Dendritic cell treated with granulocyte-macrophage colony-stimulating factor and Interleukin-4, amounts not matched to agents 40 ng/mL and 50 ng/mL, for 4 days (primary cell): ENCODE results near the gene CYP2J2.
"Not testable (repeated sequence)": the region's sequence is repeated elsewhere in the genome, so short reads cannot be mapped to it uniquely, and the experiment has no call there.

Experiments
- H3K27ac Mint-ChIP-seq: one replicate; pipeline ENCODE4 v1.8.0; 2022; ENCODE audit warnings: mild to moderate bottlenecking, mixed read lengths
- H3K27me3 Mint-ChIP-seq: one replicate; pipeline ENCODE4 v1.8.0; 2022; ENCODE audit warnings: mild to moderate bottlenecking, mixed read lengths
- H3K36me3 Mint-ChIP-seq: one replicate; pipeline ENCODE4 v1.8.0; 2022; ENCODE audit warnings: low read depth, mixed read lengths
- H3K4me1 Mint-ChIP-seq: one replicate; pipeline ENCODE4 v1.8.0; 2022; ENCODE audit warnings: low read depth, mixed read lengths
- H3K4me3 Mint-ChIP-seq: one replicate; pipeline ENCODE4 v1.8.0; 2022; ENCODE audit warnings: mild to moderate bottlenecking, moderate library complexity, mixed read lengths
- H3K9me3 Mint-ChIP-seq: one replicate; pipeline ENCODE4 v1.8.0; 2022; ENCODE audit warnings: mixed read lengths
- intact Hi-C: fragments of 100-400 bp; cut with micrococcal nuclease; formaldehyde crosslinking; loops from one replicate; pipeline ENCODE4 v1.15.0; 2022

The CYP2J2 gene

GRCh38 chr1:59939393-59939792, 12.8 kb upstream of the CYP2J2 start:
- Mint-ChIP-seq H3K4me1 (no peaks in the 10 kb centered on the region), H3K36me3 (no peaks in the 10 kb centered on the region), H3K9me3 (peaks cover 6% of the 10 kb centered on the region), H3K27ac (no peak overlapping the region), H3K4me3 (no peak overlapping the region), H3K27me3 (no peaks in the 10 kb centered on the region)
- intact Hi-C loops, result no loop called here

GRCh38 chr1:59937636-59938210, 11.2 kb upstream of the CYP2J2 start:
- no peak overlapping the region for H3K4me3 Mint-ChIP-seq
- H3K9me3 Mint-ChIP-seq, result peaks cover 6% of the 10 kb centered on the region
- intact Hi-C loops, result no loop called here
- H3K27me3 Mint-ChIP-seq, result no peaks in the 10 kb centered on the region
- H3K4me1 Mint-ChIP-seq, result no peaks in the 10 kb centered on the region
- H3K27ac Mint-ChIP-seq, result no peak overlapping the region
- no peaks in the 10 kb centered on the region for H3K36me3 Mint-ChIP-seq

DNA sequence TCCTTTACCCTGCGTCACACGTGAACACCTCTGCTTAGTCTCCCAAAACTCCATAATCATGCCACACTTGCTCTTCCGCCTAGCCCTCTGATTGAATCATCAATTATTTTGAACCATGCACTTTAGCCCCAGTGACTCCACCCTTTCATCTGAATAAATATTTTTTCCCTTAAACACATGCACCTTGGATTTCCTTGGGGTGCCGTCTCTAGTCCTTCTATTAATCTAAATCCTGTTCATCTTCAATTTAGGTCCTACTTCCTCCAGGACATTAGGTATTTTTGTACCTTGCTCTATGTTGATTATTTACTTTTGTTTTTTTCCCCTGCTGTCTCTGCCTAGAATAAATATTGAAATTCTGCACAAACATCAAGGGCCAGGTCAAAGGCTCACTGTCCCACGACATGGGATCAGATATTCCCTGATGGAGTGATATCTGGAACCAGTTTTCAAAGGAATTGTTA, 9.8 kb upstream of the CYP2J2 start:
- intact Hi-C loops, result no loop called here
- H3K27ac Mint-ChIP-seq, result no peak overlapping the region
- H3K4me1 Mint-ChIP-seq, result no peaks in the 10 kb centered on the region
- no peaks in the 10 kb centered on the region for H3K27me3 Mint-ChIP-seq
- no peaks in the 10 kb centered on the region for H3K36me3 Mint-ChIP-seq
- peaks cover 6% of the 10 kb centered on the region for H3K9me3 Mint-ChIP-seq
- no peak overlapping the region for H3K4me3 Mint-ChIP-seq

DNA sequence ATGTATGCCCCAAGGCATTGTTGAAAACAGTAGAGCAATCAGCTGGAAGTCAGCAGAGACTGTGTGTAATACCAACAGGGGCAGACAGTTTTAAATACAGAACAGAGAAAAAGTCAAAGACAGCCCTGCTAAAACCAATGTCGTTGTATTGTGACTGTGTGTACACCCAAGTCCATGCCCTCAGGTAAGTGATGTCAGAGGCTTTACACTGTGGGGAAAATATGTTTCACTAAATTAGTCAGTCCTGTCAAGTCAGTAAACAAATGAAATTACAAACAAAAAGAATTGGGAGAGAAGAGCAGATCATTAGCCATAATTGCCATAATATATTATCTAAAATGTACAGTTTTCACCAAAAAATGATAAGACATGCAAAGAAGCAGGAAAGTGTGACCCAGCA, 2.4 kb upstream of the CYP2J2 start:
- Mint-ChIP-seq H3K4me3 (no peak overlapping the region), H3K36me3 (no peaks in the 10 kb centered on the region), H3K9me3 (peaks cover 3% of the 10 kb centered on the region), H3K4me1 (peaks cover 12% of the 10 kb centered on the region), H3K27me3 (peaks cover 30% of the 10 kb centered on the region), H3K27ac (no peak overlapping the region)
- intact Hi-C loops, result no loop called here

GRCh38 chr1:59927213-59927612, 640 bp upstream of the CYP2J2 start:
- H3K36me3 Mint-ChIP-seq, result no peaks in the 10 kb centered on the region
- peaks cover 32% of the 10 kb centered on the region for H3K27me3 Mint-ChIP-seq
- no peak overlapping the region for H3K4me3 Mint-ChIP-seq
- H3K9me3 Mint-ChIP-seq, result peaks cover 11% of the 10 kb centered on the region
- H3K27ac Mint-ChIP-seq, result no peak overlapping the region
- intact Hi-C loops, result no loop called here
- peaks cover 12% of the 10 kb centered on the region for H3K4me1 Mint-ChIP-seq

DNA sequence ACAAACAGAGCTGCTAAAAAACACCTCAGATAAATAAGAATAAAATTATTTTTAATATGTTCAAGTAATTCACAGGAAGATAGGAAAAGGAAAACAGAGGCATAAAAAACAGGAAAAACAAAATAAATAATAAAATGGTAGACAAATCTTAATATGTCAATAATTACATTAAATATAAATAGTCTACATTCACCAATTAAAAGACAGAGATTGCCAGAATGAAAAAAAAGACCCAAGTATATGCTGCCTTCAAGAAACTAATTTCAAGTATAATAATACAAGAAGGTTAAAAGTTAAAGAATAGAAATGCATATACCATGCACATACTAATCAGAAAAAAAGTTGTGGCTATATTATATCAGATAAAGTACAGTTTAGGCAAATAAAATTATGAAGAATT, 1.9 kb downstream of the CYP2J2 start:
- H3K27me3 Mint-ChIP-seq, result peaks cover 30% of the 10 kb centered on the region
- no peaks in the 10 kb centered on the region for H3K36me3 Mint-ChIP-seq
- H3K9me3 Mint-ChIP-seq, result peaks cover 11% of the 10 kb centered on the region
- H3K4me1 Mint-ChIP-seq, result peaks cover 12% of the 10 kb centered on the region
- no peak overlapping the region for H3K4me3 Mint-ChIP-seq
- intact Hi-C loops, result no loop called here
- H3K27ac Mint-ChIP-seq, result no peak overlapping the region

- Mint-ChIP-seq H3K9me3 (peaks cover 11% of the 10 kb centered on the region), H3K27me3 (peaks cover 12% of the 10 kb centered on the region)
- intact Hi-C loops, H3K36me3 Mint-ChIP-seq, H3K27ac Mint-ChIP-seq, H3K4me1 Mint-ChIP-seq, H3K4me3 Mint-ChIP-seq: not testable (repeated sequence)
Observed at GRCh38 chr1:59921258-59921899, 5.2 kb downstream of the CYP2J2 start.

- no peaks in the 10 kb centered on the region for H3K36me3 Mint-ChIP-seq
- no peak overlapping the region for H3K4me3 Mint-ChIP-seq
- intact Hi-C loops, result no loop called here
- H3K9me3 Mint-ChIP-seq, result peaks cover 11% of the 10 kb centered on the region
- H3K27me3 Mint-ChIP-seq, result peaks cover 2% of the 10 kb centered on the region
- no peak overlapping the region for H3K27ac Mint-ChIP-seq
- H3K4me1 Mint-ChIP-seq, result no peaks in the 10 kb centered on the region
Observed at GRCh38 chr1:59919746-59920145, 6.8 kb downstream of the CYP2J2 start.

- intact Hi-C loops, result no loop called here
- Mint-ChIP-seq H3K36me3 (no peaks in the 10 kb centered on the region), H3K4me3 (no peak overlapping the region), H3K27ac (no peak overlapping the region), H3K27me3 (no peaks in the 10 kb centered on the region), H3K4me1 (no peaks in the 10 kb centered on the region), H3K9me3 (no peaks in the 10 kb centered on the region)
Observed at GRCh38 chr1:59917785-59918180, 8.8 kb downstream of the CYP2J2 start.

DNA sequence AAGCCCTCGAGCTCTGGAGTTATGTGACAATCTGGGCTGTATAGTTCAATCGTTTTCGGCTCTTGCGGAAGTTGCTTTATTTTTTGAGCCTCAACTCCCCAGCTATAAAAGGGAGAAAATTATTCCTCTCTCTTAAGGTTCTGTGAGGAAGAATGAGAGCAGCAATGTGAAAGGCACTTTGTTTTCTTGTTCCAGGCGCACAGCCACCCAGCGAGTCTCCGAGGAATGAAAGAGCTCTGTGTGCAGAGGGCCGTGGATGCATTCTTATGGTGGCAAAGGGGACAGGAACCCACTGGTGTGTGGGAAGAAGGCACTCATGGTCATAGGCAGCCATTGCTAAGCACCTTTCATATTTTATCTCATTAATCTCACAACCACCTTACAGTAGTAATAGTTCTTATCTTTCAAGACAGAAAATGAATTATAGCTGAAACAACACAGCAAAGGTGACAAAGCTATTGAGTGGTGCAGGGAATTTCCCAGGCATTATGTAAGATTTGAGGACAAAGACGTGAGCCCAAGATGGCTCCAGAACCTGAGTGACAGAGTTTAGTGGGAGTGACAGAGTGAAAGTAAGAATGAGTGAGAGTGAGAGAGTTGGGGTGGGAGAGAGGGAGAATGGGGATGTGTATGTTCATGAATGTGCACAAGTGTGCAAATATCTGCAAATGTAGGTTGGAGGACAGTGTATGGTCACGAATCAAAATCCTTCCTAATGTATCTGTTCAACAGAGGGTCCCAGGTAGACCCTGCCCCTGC, 9.4 kb downstream of the CYP2J2 start:
- intact Hi-C loops, result no loop called here

DNA sequence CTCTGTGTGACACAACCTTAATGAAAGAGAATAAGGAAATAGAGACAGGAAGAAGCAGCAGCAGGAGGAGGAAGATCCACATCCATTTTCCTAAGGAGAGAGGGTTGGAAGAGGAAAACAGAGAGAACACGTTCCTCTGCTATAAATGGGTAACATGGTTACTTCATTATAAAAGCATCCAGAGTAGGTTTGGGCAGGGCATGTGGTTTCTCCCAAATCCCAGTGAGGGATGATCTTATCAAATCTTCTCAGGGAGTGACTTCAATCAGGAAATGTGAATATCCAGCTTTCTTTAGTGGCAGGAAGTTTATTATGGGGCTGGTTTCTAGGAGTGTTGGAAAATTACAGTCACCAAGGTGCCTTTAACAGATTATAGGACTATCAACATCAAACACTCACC, 11.1 kb downstream of the CYP2J2 start:
- Mint-ChIP-seq H3K4me3 (no peak overlapping the region), H3K27ac (no peak overlapping the region), H3K9me3 (no peaks in the 10 kb centered on the region), H3K27me3 (no peaks in the 10 kb centered on the region), H3K36me3 (no peaks in the 10 kb centered on the region), H3K4me1 (no peaks in the 10 kb centered on the region)
- intact Hi-C loops, result no loop called here

More for the DNA sequence above, 9.4 kb downstream of the CYP2J2 start:
- Mint-ChIP-seq H3K4me3 (no peak overlapping the region), H3K4me1 (no peaks in the 10 kb centered on the region), H3K27ac (no peak overlapping the region), H3K36me3 (no peaks in the 10 kb centered on the region), H3K9me3 (no peaks in the 10 kb centered on the region), H3K27me3 (no peaks in the 10 kb centered on the region)

DNA sequence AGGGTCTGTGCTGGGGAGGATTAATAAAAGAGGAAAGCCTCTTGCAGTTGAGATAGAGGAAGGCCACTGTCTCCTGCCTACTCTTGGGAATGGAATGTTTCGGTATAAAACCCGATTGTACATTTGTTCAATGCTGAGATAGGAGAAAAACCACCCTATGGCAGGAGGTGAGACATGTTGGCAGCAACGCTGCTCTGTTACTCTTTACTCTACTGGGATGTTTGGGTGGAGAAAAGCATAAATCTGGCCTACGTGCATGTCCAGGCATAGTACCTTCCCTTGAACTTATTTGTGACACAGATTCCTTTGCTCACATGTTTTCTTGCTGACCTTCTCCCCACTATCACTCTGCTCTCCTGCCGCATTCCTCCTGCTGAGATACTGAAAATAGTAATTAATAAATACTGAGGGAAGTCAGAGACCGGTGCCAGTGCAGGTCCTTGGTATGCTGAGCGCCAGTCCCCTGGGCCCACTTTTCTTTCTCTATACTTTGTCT, 11.7 kb downstream of the CYP2J2 start:
- H3K36me3 Mint-ChIP-seq, H3K27me3 Mint-ChIP-seq, H3K27ac Mint-ChIP-seq, H3K4me1 Mint-ChIP-seq, intact Hi-C loops, H3K4me3 Mint-ChIP-seq, H3K9me3 Mint-ChIP-seq: not testable (repeated sequence)

DNA sequence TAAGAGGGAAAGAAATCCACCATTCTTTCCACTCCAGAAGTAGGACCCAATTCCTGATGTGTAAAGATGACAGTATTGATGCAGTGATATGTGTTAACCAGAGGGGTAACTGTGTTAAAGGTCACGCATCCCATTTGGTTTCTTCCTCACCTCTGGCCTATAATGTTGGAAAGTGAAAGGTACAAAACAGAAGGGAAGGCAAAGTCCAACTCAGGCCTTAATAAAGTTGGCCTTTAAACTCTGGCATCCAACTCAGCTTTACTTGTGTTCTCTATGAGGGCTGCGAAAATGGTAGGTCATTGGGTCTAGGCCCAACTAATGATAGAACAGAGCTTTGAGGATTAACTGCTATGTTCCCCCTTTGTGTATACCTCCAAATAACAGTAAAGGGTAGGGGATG, 17.9 kb downstream of the CYP2J2 start:
- intact Hi-C loops, result no loop called here
- no peaks in the 10 kb centered on the region for H3K9me3 Mint-ChIP-seq
- no peaks in the 10 kb centered on the region for H3K4me1 Mint-ChIP-seq
- H3K36me3 Mint-ChIP-seq, result no peaks in the 10 kb centered on the region
- H3K4me3 Mint-ChIP-seq, result no peak overlapping the region
- H3K27ac Mint-ChIP-seq, result no peak overlapping the region
- no peaks in the 10 kb centered on the region for H3K27me3 Mint-ChIP-seq

- no peak overlapping the region for H3K27ac Mint-ChIP-seq
- no peaks in the 10 kb centered on the region for H3K9me3 Mint-ChIP-seq
- H3K27me3 Mint-ChIP-seq, result no peaks in the 10 kb centered on the region
- H3K36me3 Mint-ChIP-seq, result no peaks in the 10 kb centered on the region
- H3K4me1 Mint-ChIP-seq, result peaks cover 4% of the 10 kb centered on the region
- no peak overlapping the region for H3K4me3 Mint-ChIP-seq
- intact Hi-C loops, result no loop called here
Observed at GRCh38 chr1:59908084-59908483, 18.5 kb downstream of the CYP2J2 start.
